ENCODE measurements around the gene IP6K3.

DNA sequence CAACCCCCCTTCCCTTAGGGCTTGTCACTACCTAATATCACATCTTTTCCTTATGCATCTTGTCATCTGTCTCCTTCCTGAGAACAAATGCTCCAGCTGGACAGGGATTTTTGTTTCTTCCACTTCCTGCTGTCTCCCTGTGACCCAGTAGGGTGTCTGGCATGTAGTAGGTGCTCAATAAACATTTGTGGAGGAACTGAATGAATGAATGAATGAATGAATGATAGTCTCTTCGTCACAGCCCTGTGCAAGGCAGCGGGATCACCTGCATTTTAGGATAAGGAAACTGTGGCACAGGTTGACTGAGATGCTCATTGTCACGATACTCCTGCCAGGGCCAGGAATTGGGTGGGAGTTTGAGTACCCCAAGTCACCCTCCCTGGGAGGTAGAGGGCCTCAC lies 28.1 kb upstream of the IP6K3 start:
- TF ChIP-seq CTCF (IDR thresholded peaks at IDR 0.05; ENCODE audit: low read length) (no peak), EZH2 (optimal IDR thresholded peaks at IDR 0.05; ENCODE audit: low read depth, low read length) (no peak), EZH2phosphoT487 (IDR thresholded peaks at IDR 0.05; ENCODE audit: low read length) (no peak)
